Sigmoid colon (tissue), 4 donors: ENCODE measurements around the gene THOC6.

ENCODE experiments used
- CTCF ChIP-seq, 4 experiments: fragments of 450-650 bp in 3 of 4; fragments of 200-600 bp in 1 of 4; IDR thresholded peaks; one replicate each; pipeline ENCODE4 v1.5.1; 2016 to 2019; ENCODE audit warnings: antibody characterized with exemption in 4 of 4, mild to moderate bottlenecking in 3 of 4, moderate library complexity in 2 of 4
- POLR2A ChIP-seq, 2 donors: fragments of 450-650 bp; IDR thresholded peaks; one replicate each; pipeline ENCODE4 v1.6.1; 2016; ENCODE audit warnings: antibody characterized with exemption in 2 of 2, mild to moderate bottlenecking in 2 of 2, moderate library complexity in 2 of 2
- POLR2AphosphoS5 ChIP-seq, 4 donors: sonication (generic); formaldehyde crosslinking; IDR thresholded peaks; one replicate each; pipeline ENCODE4 v1.6.1; 2017; ENCODE audit warnings: antibody characterized with exemption in 4 of 4

- TF ChIP-seq CTCF (IDR thresholded peaks at IDR 0.05) (no peak), POLR2A (IDR thresholded peaks at IDR 0.05) (no peak), POLR2AphosphoS5 (IDR thresholded peaks at IDR 0.05) (no peak)
Measured at GRCh38 chr16:3004319-3004718, 19.5 kb upstream of the THOC6 start.
